Keratinocyte (primary cell): ENCODE measurements around the gene RIMS1. TPM values are rescaled to one million over a fixed set of nuclear protein-coding genes. Genes with fewer than 3 reads are reported as not detected.
A peak's percentile ranks its signal among the peaks of the same experiment; 100 is the strongest.

ENCODE experiments used
- DNase-seq: peaks from one replicate; pipeline ENCODE4 v3.0.0-alpha.2; 2011; ENCODE audit warnings: low read depth, missing footprints, low spot score
- FAIRE-seq: peaks from 2 replicates; lab custom pipeline; 2011; peaks lifted over from hg19 to GRCh38; lab: Jason Lieb, UNC
- H2AFZ ChIP-seq: 2 replicates; pipeline ENCODE4 v1.6.0; 2012; ENCODE audit warnings: low read length, control low read depth, inconsistent platforms; ENCODE audit not compliant: control insufficient read depth
- H3K27ac ChIP-seq: 2 replicates; pipeline ENCODE4 v1.5.1; 2011; ENCODE audit warnings: low read length; ENCODE audit not compliant: control insufficient read depth, insufficient read depth
- H3K27me3 ChIP-seq: 3 replicates; pipeline ENCODE4 v1.6.0; 2011; ENCODE audit warnings: low read length; ENCODE audit not compliant: control insufficient read depth, insufficient read depth; ENCODE audit errors: extremely low read depth
- H3K36me3 ChIP-seq, 2 experiments: 2 replicates in 1 of 2; 3 replicates in 1 of 2; pipeline ENCODE4 v1.5.1; 2011; ENCODE audit warnings: low read length in 2 of 2, mild to moderate bottlenecking in 1 of 2; ENCODE audit not compliant: control insufficient read depth in 2 of 2, insufficient read depth in 2 of 2; ENCODE audit errors: extremely low read depth in 1 of 2
- H3K4me1 ChIP-seq: 3 replicates; pipeline ENCODE4 v1.5.1; 2011; ENCODE audit warnings: low read length; ENCODE audit not compliant: control insufficient read depth, insufficient read depth; ENCODE audit errors: extremely low read depth
- H3K4me2 ChIP-seq: 3 replicates; pipeline ENCODE4 v1.6.0; 2011; ENCODE audit warnings: low read depth, low read length; ENCODE audit not compliant: control insufficient read depth, insufficient read depth; ENCODE audit errors: extremely low read depth
- H3K4me3 ChIP-seq, 3 experiments: fragments of 200-600 bp in 1 of 3; sonication (generic) in 1 of 3; 2 replicates in 2 of 3; 3 replicates in 1 of 3; pipeline ENCODE4 v1.5.1; 2011 to 2016; ENCODE audit warnings: low read length in 3 of 3, mild to moderate bottlenecking in 3 of 3, control low read depth in 2 of 3, inconsistent platforms in 1 of 3, low read depth in 1 of 3, mixed read lengths in 1 of 3, mixed run types in 1 of 3, moderate library complexity in 1 of 3; ENCODE audit not compliant: control insufficient read depth in 2 of 3, insufficient read depth in 2 of 3; ENCODE audit errors: extremely low read depth in 1 of 3
- H3K79me2 ChIP-seq: 2 replicates; pipeline ENCODE4 v1.6.0; 2012; ENCODE audit warnings: low read length; ENCODE audit not compliant: control insufficient read depth, insufficient read depth
- H3K9ac ChIP-seq: 3 replicates; pipeline ENCODE4 v1.6.0; 2011; ENCODE audit warnings: low read length; ENCODE audit not compliant: control insufficient read depth, insufficient read depth; ENCODE audit errors: extremely low read depth
- H3K9me1 ChIP-seq: 3 replicates; pipeline ENCODE4 v1.6.0; 2011; ENCODE audit warnings: low read length; ENCODE audit not compliant: control insufficient read depth, insufficient read depth; ENCODE audit errors: extremely low read depth
- H3K9me3 ChIP-seq: 2 replicates; pipeline ENCODE4 v1.5.1; 2012; ENCODE audit warnings: low read depth, low read length; ENCODE audit not compliant: control insufficient read depth
- H4K20me1 ChIP-seq: 3 replicates; pipeline ENCODE4 v1.6.0; 2011; ENCODE audit warnings: low read length; ENCODE audit not compliant: control insufficient read depth, insufficient read depth; ENCODE audit errors: extremely low read depth
- CTCF ChIP-seq, 3 experiments: IDR thresholded peaks in 1 of 3; conservative IDR thresholded peaks in 1 of 3; optimal IDR thresholded peaks in 1 of 3; 2 replicates in 2 of 3; 3 replicates in 1 of 3; pipeline versions ENCODE3 to v1.5.1; 2011; ENCODE audit warnings: low read length in 3 of 3, mild to moderate bottlenecking in 3 of 3, moderate library complexity in 2 of 3, control low read depth in 1 of 3, inconsistent platforms in 1 of 3; ENCODE audit not compliant: insufficient read depth in 2 of 3; ENCODE audit errors: extremely low read depth in 1 of 3
- EZH2 ChIP-seq: IDR thresholded peaks from one replicate; pipeline ENCODE4 v1.6.1; 2012; ENCODE audit warnings: inconsistent platforms, mild to moderate bottlenecking, low read length, moderate library complexity
- dilution Hi-C: fragments of 300-500 bp; cut with MboI; formaldehyde crosslinking; loops from one replicate; pipeline ENCODE4 v1.7.0; 2020; ENCODE audit warnings: low sequenced_read_pairs; ENCODE audit not compliant: extremely low pct_ligation_motif_present
- polyA plus RNA-seq, 5 experiments: library from polyadenylated mRNA; depleted of rRNA in 3 of 5; stranded (reverse) in 3 of 5; stranded (forward) in 1 of 5; unstranded in 1 of 5; fragments of >200 nt; gene quantifications; 1 replicate in 1 of 5; 2 replicates in 3 of 5; 3 replicates in 1 of 5; pipeline versions ENCODE4 v1.2.1 to v1.2.3, GENCODE V29; 2011 to 2012; ENCODE audit warnings: missing spikeins in 2 of 5, low read depth in 1 of 5, low replicate concordance in 1 of 5

The RIMS1 gene
- polyA plus RNA-seq, 1 donor (not counting 4 experiments of a cell fraction or from before 2014, with no cell fraction given), result not detected

- dilution Hi-C loops, result loop anchor here (25.0 kb wide), 1 partner anchor 116 kb away; no protein-coding TSS in a partner anchor
- Histone ChIP-seq H4K20me1 (no peaks in the 10 kb centered on the region), H3K4me2 (no peak overlapping the region), H3K27me3 (no peaks in the 10 kb centered on the region), H3K36me3 (no peaks in the 10 kb centered on the region), H3K27ac (no peak overlapping the region), H2AFZ (no peak overlapping the region), H3K9me3 (no peaks in the 10 kb centered on the region), H3K4me3 (no peak overlapping the region), H3K79me2 (no peaks in the 10 kb centered on the region), H3K9me1 (no peaks in the 10 kb centered on the region), H3K9ac (no peak overlapping the region), H3K4me1 (no peaks in the 10 kb centered on the region)
- TF ChIP-seq CTCF (optimal IDR thresholded peaks at IDR 0.05 in 1 of 3, IDR thresholded peaks at IDR 0.05 in 1 of 3, conservative IDR thresholded peaks at IDR 0.05 in 1 of 3; ENCODE audit: extremely low read depth in 1 of 3, insufficient read depth in 2 of 3, low read length in 3 of 3) (no peak), EZH2 (no peak)
- FAIRE-seq, result peak; percentile 84
- DNase-seq, result no peak
Observed at GRCh38 chr6:72446430-72446829, 560.1 kb downstream of the RIMS1 start.
